Caco-2 (cell line): ENCODE results near the gene GNB1. TPM values are rescaled to one million over a fixed set of nuclear protein-coding genes. Genes with fewer than 3 reads are reported as not detected.

Source experiments
- BruUV-seq: library from RNA; stranded (reverse); fragments of 400-500 nt; replicated peaks from 2 replicates; lab custom pipeline; 2021; lab: Mats Ljungman, UMichigan
- CTCF ChIA-PET: fragments of 300-600 bp; sonication (Branson Sonifier 250); formaldehyde crosslinking; loops from one replicate; lab custom pipeline; 2022; ENCODE audit warnings: antibody characterized with exemption; lab: Charles Lee
- POLR2A ChIA-PET: fragments of 300-600 bp; sonication (Branson Sonifier 250); formaldehyde crosslinking; loops from one replicate; lab custom pipeline; 2022; ENCODE audit warnings: antibody characterized with exemption; lab: Charles Lee
- DNase-seq, 2 experiments: peaks; one replicate each; pipeline versions ENCODE4 v3.0.0 to v3.0.0-alpha.2; 2020 to 2022
- H3K27me3 ChIP-seq: replicated peaks from 2 replicates; pipeline ENCODE4 v1.6.0; 2011; ENCODE audit warnings: low read length; ENCODE audit not compliant: control insufficient read depth, insufficient read depth
- H3K36me3 ChIP-seq: 2 replicates; pipeline ENCODE4 v1.5.1; 2011; ENCODE audit warnings: low read length; ENCODE audit not compliant: control insufficient read depth, insufficient read depth
- H3K4me1 ChIP-seq: fragments of 250-450 bp; sonication (Bioruptor Pico); 2 replicates; pipeline ENCODE4 v1.5.1; 2020; ENCODE audit warnings: mild to moderate bottlenecking
- H3K4me3 ChIP-seq: 2 replicates; pipeline ENCODE4 v1.5.1; 2011; ENCODE audit warnings: low read depth, mild to moderate bottlenecking, control low read depth, low read length
- H3K9me3 ChIP-seq: fragments of 250-450 bp; sonication (Bioruptor Pico); 2 replicates; pipeline ENCODE4 v1.5.1; 2020; ENCODE audit warnings: mild to moderate bottlenecking, moderate library complexity
- H3K27ac Mint-ChIP-seq: one replicate; pipeline ENCODE4 v1.8.0; 2022; ENCODE audit warnings: mixed read lengths; ENCODE audit not compliant: unreplicated experiment
- H3K27me3 Mint-ChIP-seq: one replicate; pipeline ENCODE4 v1.8.0; 2022; ENCODE audit warnings: mixed read lengths; ENCODE audit not compliant: insufficient read depth, unreplicated experiment
- H3K36me3 Mint-ChIP-seq: one replicate; pipeline ENCODE4 v1.8.0; 2022; ENCODE audit warnings: mild to moderate bottlenecking, mixed read lengths; ENCODE audit not compliant: insufficient read depth, unreplicated experiment
- H3K4me1 Mint-ChIP-seq: one replicate; pipeline ENCODE4 v1.8.0; 2022; ENCODE audit warnings: low read depth, mixed read lengths; ENCODE audit not compliant: unreplicated experiment
- H3K4me3 Mint-ChIP-seq: one replicate; pipeline ENCODE4 v1.8.0; 2022; ENCODE audit warnings: mild to moderate bottlenecking, moderate library complexity, mixed read lengths; ENCODE audit not compliant: unreplicated experiment
- H3K9me3 Mint-ChIP-seq: one replicate; pipeline ENCODE4 v1.8.0; 2022; ENCODE audit warnings: mixed read lengths; ENCODE audit not compliant: unreplicated experiment
- intact Hi-C: fragments of 100-400 bp; cut with micrococcal nuclease; formaldehyde crosslinking; loops from one replicate; pipeline ENCODE4 v1.10.0; 2022; ENCODE audit not compliant: unreplicated experiment
- total RNA-seq: library from RNA; stranded (reverse); gene quantifications from 2 replicates; pipeline ENCODE4 v1.2.3, GENCODE V29; 2022
- TF ChIP-seq, protein P1 (sequence below), 2 experiments: fragments of 200-600 bp in 1 of 2; IDR thresholded peaks; 1 replicate in 1 of 2; 2 replicates in 1 of 2; pipeline versions ENCODE4 v1.5.1 to v1.8.0; 2011 to 2022; ENCODE audit warnings: antibody characterized with exemption in 1 of 2, control low read depth in 1 of 2, inconsistent platforms in 1 of 2, low read depth in 1 of 2, low read length in 1 of 2, mild to moderate bottlenecking in 1 of 2, moderate library complexity in 1 of 2; ENCODE audit not compliant: insufficient read depth in 1 of 2, severe bottlenecking in 1 of 2, unreplicated experiment in 1 of 2

The GNB1 gene
- total RNA-seq, 1 experiment from 2014 or later: 301 TPM

- Mint-ChIP-seq H3K4me3 (no peak overlapping the region), H3K36me3 (peaks cover 58% of the 10 kb centered on the region), H3K27me3 (no peaks in the 10 kb centered on the region), H3K9me3 (no peaks in the 10 kb centered on the region), H3K27ac (no peak overlapping the region), H3K4me1 (peaks cover 11% of the 10 kb centered on the region)
- CTCF ChIA-PET: no interaction called here
- Histone ChIP-seq H3K4me1 (no peaks in the 10 kb centered on the region), H3K4me3 (no peak overlapping the region), H3K36me3 (no peaks in the 10 kb centered on the region; the same call in 1 of the 2 replicates), H3K9me3 (peaks cover 7% of the 10 kb centered on the region; the same call in 1 of the 2 replicates), H3K27me3 (no peaks in the 10 kb centered on the region)
- POLR2A ChIA-PET: no interaction called here
- no TSS peak for BruUV-seq
- no peak for DNase-seq
- intact Hi-C loops: no loop called here
- TF ChIP-seq, protein P1, sequence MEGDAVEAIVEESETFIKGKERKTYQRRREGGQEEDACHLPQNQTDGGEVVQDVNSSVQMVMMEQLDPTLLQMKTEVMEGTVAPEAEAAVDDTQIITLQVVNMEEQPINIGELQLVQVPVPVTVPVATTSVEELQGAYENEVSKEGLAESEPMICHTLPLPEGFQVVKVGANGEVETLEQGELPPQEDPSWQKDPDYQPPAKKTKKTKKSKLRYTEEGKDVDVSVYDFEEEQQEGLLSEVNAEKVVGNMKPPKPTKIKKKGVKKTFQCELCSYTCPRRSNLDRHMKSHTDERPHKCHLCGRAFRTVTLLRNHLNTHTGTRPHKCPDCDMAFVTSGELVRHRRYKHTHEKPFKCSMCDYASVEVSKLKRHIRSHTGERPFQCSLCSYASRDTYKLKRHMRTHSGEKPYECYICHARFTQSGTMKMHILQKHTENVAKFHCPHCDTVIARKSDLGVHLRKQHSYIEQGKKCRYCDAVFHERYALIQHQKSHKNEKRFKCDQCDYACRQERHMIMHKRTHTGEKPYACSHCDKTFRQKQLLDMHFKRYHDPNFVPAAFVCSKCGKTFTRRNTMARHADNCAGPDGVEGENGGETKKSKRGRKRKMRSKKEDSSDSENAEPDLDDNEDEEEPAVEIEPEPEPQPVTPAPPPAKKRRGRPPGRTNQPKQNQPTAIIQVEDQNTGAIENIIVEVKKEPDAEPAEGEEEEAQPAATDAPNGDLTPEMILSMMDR (IDR thresholded peaks at IDR 0.05; ENCODE audit: insufficient read depth in 1 of 2, low read depth in 1 of 2, low read length in 1 of 2, severe bottlenecking in 1 of 2, unreplicated experiment in 1 of 2): no peak
Measured at GRCh38 chr1:1771096-1771495, 119.8 kb downstream of the GNB1 start.

GRCh38 chr1:1770102-1770501, 120.8 kb downstream of the GNB1 start:
- H3K36me3 Mint-ChIP-seq: peaks cover 59% of the 10 kb centered on the region
- POLR2A ChIA-PET: no interaction called here
- H3K4me1 ChIP-seq: no peaks in the 10 kb centered on the region
- no peak overlapping the region for H3K4me3 Mint-ChIP-seq
- H3K4me1 Mint-ChIP-seq: peaks cover 1% of the 10 kb centered on the region
- H3K9me3 ChIP-seq: peaks cover 7% of the 10 kb centered on the region; the same call in 1 of the 2 replicates
- no peak overlapping the region for H3K27ac Mint-ChIP-seq
- no peak overlapping the region for H3K4me3 ChIP-seq
- no peak for DNase-seq
- BruUV-seq: no TSS peak
- no peaks in the 10 kb centered on the region; the same call in 1 of the 2 replicates for H3K36me3 ChIP-seq
- H3K27me3 Mint-ChIP-seq: no peaks in the 10 kb centered on the region
- no peaks in the 10 kb centered on the region for H3K9me3 Mint-ChIP-seq
- CTCF ChIA-PET: no interaction called here
- TF ChIP-seq, protein P1 (IDR thresholded peaks at IDR 0.05; ENCODE audit: insufficient read depth in 1 of 2, low read depth in 1 of 2, low read length in 1 of 2, severe bottlenecking in 1 of 2, unreplicated experiment in 1 of 2): no peak
- intact Hi-C loops: no loop called here
- H3K27me3 ChIP-seq: no peaks in the 10 kb centered on the region

GRCh38 chr1:1768249-1768992, 122.5 kb downstream of the GNB1 start:
- no peaks in the 10 kb centered on the region for H3K27me3 Mint-ChIP-seq
- Histone ChIP-seq H3K4me3 (no peak overlapping the region), H3K4me1 (no peaks in the 10 kb centered on the region), H3K36me3 (peaks cover 2% of the 10 kb centered on the region), H3K27me3 (no peaks in the 10 kb centered on the region), H3K9me3 (peaks cover 7% of the 10 kb centered on the region; the same call in 1 of the 2 replicates)
- no peaks in the 10 kb centered on the region for H3K4me1 Mint-ChIP-seq
- intact Hi-C loops: no loop called here
- no peak overlapping the region for H3K4me3 Mint-ChIP-seq
- POLR2A ChIA-PET: interaction anchor here (0.6 kb wide), 1 partner anchor 140 kb away, joined by 4 read pairs; no protein-coding TSS in a partner anchor
- CTCF ChIA-PET: no interaction called here
- TF ChIP-seq, protein P1 (IDR thresholded peaks at IDR 0.05; ENCODE audit: insufficient read depth in 1 of 2, low read depth in 1 of 2, low read length in 1 of 2, severe bottlenecking in 1 of 2, unreplicated experiment in 1 of 2): no peak
- no TSS peak for BruUV-seq
- no peak overlapping the region for H3K27ac Mint-ChIP-seq
- H3K9me3 Mint-ChIP-seq: no peaks in the 10 kb centered on the region
- peaks cover 72% of the 10 kb centered on the region for H3K36me3 Mint-ChIP-seq
- DNase-seq: no peak
